ENCODE measurements around the gene C7orf25. TPM values are rescaled to one million over a fixed set of nuclear protein-coding genes. Genes with fewer than 3 reads are reported as not detected.

C7orf25 gene
- total RNA-seq, 1 donor from 2014 or later = 5.5 TPM

DNA sequence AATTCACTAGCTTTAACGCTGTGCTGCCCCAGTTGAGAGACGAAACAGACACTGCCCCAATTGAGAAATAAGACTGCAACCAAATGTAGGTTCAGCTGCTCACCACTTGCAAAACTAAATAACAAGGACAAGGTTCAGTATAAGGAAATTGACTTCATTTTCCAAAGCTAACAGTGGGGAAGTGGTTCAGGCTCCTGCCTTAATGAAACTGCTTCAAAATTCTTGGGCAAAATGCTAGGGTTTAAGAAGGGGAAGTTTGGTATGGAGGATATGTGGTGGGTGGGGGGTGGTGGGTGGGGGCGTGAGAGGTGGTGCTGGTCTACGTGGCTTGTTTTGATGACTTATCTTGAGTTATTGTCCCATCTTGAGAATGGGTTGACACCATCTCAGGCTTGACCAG, 42.1 kb upstream of the C7orf25 start:
- DNase-seq (no peak), ATAC-seq (ENCODE audit: low read depth) (no peak)
- Mint-ChIP-seq H3K9me3 (peaks cover 5% of the 10 kb centered on the region), H3K27ac (no peak overlapping the region), H3K27me3 (peaks cover 5% of the 10 kb centered on the region), H3K4me3 (no peak overlapping the region), H3K4me1 (no peaks in the 10 kb centered on the region), H3K36me3 (ENCODE audit: low read depth) (no peaks in the 10 kb centered on the region)
- intact Hi-C loops (cut with micrococcal nuclease) = no loop called here
- POLR2A ChIA-PET = no interaction called here
- CTCF ChIA-PET = interaction anchor here (1.0 kb wide), 1 partner anchor 13 kb away, joined by 3 read pairs; no protein-coding TSS in a partner anchor
- TF ChIP-seq, protein P1, sequence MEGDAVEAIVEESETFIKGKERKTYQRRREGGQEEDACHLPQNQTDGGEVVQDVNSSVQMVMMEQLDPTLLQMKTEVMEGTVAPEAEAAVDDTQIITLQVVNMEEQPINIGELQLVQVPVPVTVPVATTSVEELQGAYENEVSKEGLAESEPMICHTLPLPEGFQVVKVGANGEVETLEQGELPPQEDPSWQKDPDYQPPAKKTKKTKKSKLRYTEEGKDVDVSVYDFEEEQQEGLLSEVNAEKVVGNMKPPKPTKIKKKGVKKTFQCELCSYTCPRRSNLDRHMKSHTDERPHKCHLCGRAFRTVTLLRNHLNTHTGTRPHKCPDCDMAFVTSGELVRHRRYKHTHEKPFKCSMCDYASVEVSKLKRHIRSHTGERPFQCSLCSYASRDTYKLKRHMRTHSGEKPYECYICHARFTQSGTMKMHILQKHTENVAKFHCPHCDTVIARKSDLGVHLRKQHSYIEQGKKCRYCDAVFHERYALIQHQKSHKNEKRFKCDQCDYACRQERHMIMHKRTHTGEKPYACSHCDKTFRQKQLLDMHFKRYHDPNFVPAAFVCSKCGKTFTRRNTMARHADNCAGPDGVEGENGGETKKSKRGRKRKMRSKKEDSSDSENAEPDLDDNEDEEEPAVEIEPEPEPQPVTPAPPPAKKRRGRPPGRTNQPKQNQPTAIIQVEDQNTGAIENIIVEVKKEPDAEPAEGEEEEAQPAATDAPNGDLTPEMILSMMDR (IDR thresholded peaks at IDR 0.05) = no peak

- CTCF ChIA-PET = no interaction called here
- H3K27me3 Mint-ChIP-seq = peaks cover 5% of the 10 kb centered on the region
- TF ChIP-seq, protein P1 (IDR thresholded peaks at IDR 0.05) = no peak
- DNase-seq (no peak), ATAC-seq (ENCODE audit: low read depth) (no peak)
- POLR2A ChIA-PET = no interaction called here
- no peak overlapping the region for H3K4me3 Mint-ChIP-seq
- no peaks in the 10 kb centered on the region for H3K36me3 Mint-ChIP-seq (ENCODE audit: low read depth)
- H3K27ac Mint-ChIP-seq = no peak overlapping the region
- peaks cover 5% of the 10 kb centered on the region for H3K9me3 Mint-ChIP-seq
- intact Hi-C loops (cut with micrococcal nuclease) = no loop called here
- no peaks in the 10 kb centered on the region for H3K4me1 Mint-ChIP-seq
Measured at GRCh38 chr7:42952328-42952727, 40.5 kb upstream of the C7orf25 start.

- POLR2A ChIA-PET = no interaction called here
- H3K27ac Mint-ChIP-seq = no peak overlapping the region
- no peak overlapping the region for H3K4me3 Mint-ChIP-seq
- ATAC-seq (ENCODE audit: low read depth) (no peak), DNase-seq (no peak)
- TF ChIP-seq, protein P1 (IDR thresholded peaks at IDR 0.05) = no peak
- intact Hi-C loops (cut with micrococcal nuclease) = no loop called here
- H3K36me3 Mint-ChIP-seq (ENCODE audit: low read depth) = no peaks in the 10 kb centered on the region
- H3K4me1 Mint-ChIP-seq = peaks cover 6% of the 10 kb centered on the region
- CTCF ChIA-PET = no interaction called here
- H3K27me3 Mint-ChIP-seq = peaks cover 5% of the 10 kb centered on the region
- peaks cover 5% of the 10 kb centered on the region for H3K9me3 Mint-ChIP-seq
Measured at GRCh38 chr7:42950417-42950816, 38.5 kb upstream of the C7orf25 start.

DNA sequence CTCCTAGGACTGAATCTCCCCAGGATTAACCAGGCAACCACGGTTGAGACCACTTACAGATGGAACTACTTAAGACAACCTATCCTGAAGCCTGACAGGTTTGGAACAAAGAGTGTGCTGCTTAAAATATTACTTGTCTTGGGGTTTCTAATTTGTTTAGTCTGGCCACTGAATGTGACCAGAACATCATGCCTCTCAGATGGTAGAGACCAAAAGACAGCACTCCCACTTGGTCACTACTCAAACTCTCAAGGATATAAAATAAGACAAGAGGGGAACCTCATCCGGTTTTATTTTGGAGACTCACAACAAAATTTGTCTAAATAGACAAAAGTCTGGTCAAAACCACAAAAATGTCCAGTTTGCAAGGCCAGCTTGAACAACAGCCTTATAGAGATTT, 35.7 kb upstream of the C7orf25 start:
- POLR2A ChIA-PET = no interaction called here
- Mint-ChIP-seq H3K27me3 (peaks cover 5% of the 10 kb centered on the region), H3K36me3 (ENCODE audit: low read depth) (no peaks in the 10 kb centered on the region), H3K27ac (no peak overlapping the region), H3K9me3 (no peaks in the 10 kb centered on the region), H3K4me1 (peaks cover 6% of the 10 kb centered on the region), H3K4me3 (no peak overlapping the region)
- DNase-seq = no peak
- TF ChIP-seq, protein P1 (IDR thresholded peaks at IDR 0.05) = no peak
- intact Hi-C loops (cut with micrococcal nuclease) = loop anchor here (10.0 kb wide), 1 partner anchor 507 kb away; no protein-coding TSS in a partner anchor
- CTCF ChIA-PET = no interaction called here
- ATAC-seq (ENCODE audit: low read depth) = no peak

DNA sequence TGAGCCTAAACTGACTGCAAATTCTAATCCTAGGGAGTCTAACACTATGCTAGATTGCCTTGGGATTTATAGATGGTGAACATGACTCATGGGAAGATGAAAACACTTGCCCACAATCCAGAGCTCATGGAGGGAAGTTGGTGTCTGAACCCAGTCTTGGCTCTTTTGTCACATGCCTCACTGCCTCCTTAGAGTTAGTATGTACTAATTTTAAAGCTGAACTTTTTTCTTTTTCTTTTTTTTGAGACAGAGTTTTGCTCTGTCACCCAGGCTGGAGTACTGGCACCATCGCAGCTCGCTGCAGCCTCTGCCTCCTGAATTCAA, 34.7 kb upstream of the C7orf25 start:
- H3K4me1 Mint-ChIP-seq = peaks cover 6% of the 10 kb centered on the region
- ChIA-PET POLR2A (interaction anchor here (0.6 kb wide), 1 partner anchor 775 kb away, joined by 4 read pairs; no protein-coding TSS in a partner anchor), CTCF (no interaction called here)
- no peak overlapping the region for H3K4me3 Mint-ChIP-seq
- no peak for DNase-seq
- intact Hi-C loops (cut with micrococcal nuclease) = loop anchor here (10.0 kb wide), 1 partner anchor 508 kb away; no protein-coding TSS in a partner anchor
- no peak for ATAC-seq (ENCODE audit: low read depth)
- no peaks in the 10 kb centered on the region for H3K36me3 Mint-ChIP-seq (ENCODE audit: low read depth)
- TF ChIP-seq, protein P1 (IDR thresholded peaks at IDR 0.05) = no peak
- H3K27me3 Mint-ChIP-seq = peaks cover 5% of the 10 kb centered on the region
- H3K9me3 Mint-ChIP-seq = no peaks in the 10 kb centered on the region
- no peak overlapping the region for H3K27ac Mint-ChIP-seq

Data from activated B cell treated with CpG ODN at 0.5 μM for 24 hours (primary cell).